OCI-LY3 (cell line): ENCODE data around the gene TACR1.

Experiments
- H2AFZ ChIP-seq: fragments of 200-600, 300-600 bp; shearing (Covaris generic); 2 replicates; pipeline ENCODE4 v1.6.0; 2014; ENCODE audit warnings: antibody characterized with exemption, low read depth, low read length
- H3K27ac ChIP-seq: fragments of 200-600, 300-600 bp; sonication (generic); 2 replicates; pipeline ENCODE4 v1.5.1; 2014; ENCODE audit warnings: mild to moderate bottlenecking, low read length, moderate library complexity, mixed read lengths
- H3K27me3 ChIP-seq: fragments of 200-600, 300-600 bp; sonication (generic); 2 replicates; pipeline ENCODE4 v1.6.1; 2014; ENCODE audit warnings: low read depth, low read length, mixed read lengths
- H3K36me3 ChIP-seq: fragments of 200-600, 300-600 bp; sonication (generic); replicated peaks from 2 replicates; pipeline ENCODE3; 2014; ENCODE audit warnings: low read depth, low read length, mixed read lengths
- H3K4me1 ChIP-seq: fragments of 300-600, 200-600 bp; sonication (generic); 2 replicates; pipeline ENCODE4 v1.6.1; 2014; ENCODE audit warnings: low read length, mixed read lengths
- H3K4me2 ChIP-seq: fragments of 200-600, 300-600 bp; sonication (generic); 2 replicates; pipeline ENCODE4 v1.6.1; 2014; ENCODE audit warnings: low read length, mixed read lengths
- H3K4me3 ChIP-seq: fragments of 300-600, 200-600 bp; sonication (generic); 2 replicates; pipeline ENCODE4 v1.5.1; 2014; ENCODE audit warnings: antibody characterized with exemption, mild to moderate bottlenecking, low read length, moderate library complexity
- H3K79me2 ChIP-seq: fragments of 300-600, 200-600 bp; shearing (Covaris generic); 2 replicates; pipeline ENCODE4 v1.6.1; 2014; ENCODE audit warnings: mild to moderate bottlenecking, low read length, mixed read lengths
- H3K9ac ChIP-seq: fragments of 300-600, 200-600 bp; shearing (Covaris generic); 2 replicates; pipeline ENCODE4 v1.6.0; 2014; ENCODE audit warnings: mild to moderate bottlenecking, low read length, moderate library complexity
- H3K9me3 ChIP-seq: fragments of 200-600, 300-600 bp; shearing (Covaris generic); 2 replicates; pipeline ENCODE4 v1.6.1; 2014; ENCODE audit warnings: low read length, mixed read lengths; ENCODE audit not compliant: insufficient read depth
- H4K20me1 ChIP-seq: fragments of 200-600, 300-600 bp; sonication (generic); 2 replicates; pipeline ENCODE4 v1.6.1; 2016; ENCODE audit warnings: low read length, mixed read lengths; ENCODE audit not compliant: insufficient read depth
- EZH2phosphoT487 ChIP-seq: fragments of 200-600 bp; shearing (Covaris generic); IDR thresholded peaks from 2 replicates; pipeline ENCODE4 v1.6.1; 2018; ENCODE audit warnings: antibody characterized with exemption, mixed run types, low read depth
- TF ChIP-seq, protein P1 (sequence below): fragments of 200-600, 300-600 bp; sonication (generic); IDR thresholded peaks from 2 replicates; pipeline ENCODE4 v1.5.1; 2014; ENCODE audit warnings: antibody characterized with exemption, low read length, low read depth

Gene TACR1

DNA sequence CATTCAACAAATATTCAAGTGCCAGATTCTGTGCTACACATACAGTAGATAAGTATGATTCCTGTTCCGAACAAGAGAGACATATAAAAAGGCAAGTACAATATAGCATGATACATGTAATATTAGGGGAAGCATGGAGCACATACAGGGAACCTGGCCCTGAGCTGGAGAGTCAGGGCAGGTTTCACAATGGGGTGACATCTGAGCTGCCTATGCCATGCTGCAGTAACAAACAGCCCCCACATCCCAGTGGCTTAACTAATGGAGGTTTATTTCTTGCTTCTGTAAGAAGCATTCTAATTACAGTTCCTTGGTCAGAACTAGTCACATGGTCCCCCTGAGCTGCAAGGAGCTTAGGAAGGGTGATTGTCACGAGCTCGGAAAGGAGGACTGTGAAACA is 27.3 kb upstream of the TACR1 start:
- Histone ChIP-seq H3K9ac (no peak overlapping the region), H3K4me2 (no peak overlapping the region), H3K79me2 (no peaks in the 10 kb centered on the region), H2AFZ (no peak overlapping the region), H3K4me1 (no peaks in the 10 kb centered on the region), H4K20me1 (no peaks in the 10 kb centered on the region), H3K27me3 (0 out of 2 replicates have a peak, but pooled peaks cover 6% of the 10 kb centered on the region), H3K9me3 (no peaks in the 10 kb centered on the region), H3K27ac (no peak overlapping the region), H3K4me3 (no peak overlapping the region), H3K36me3 (no peaks in the 10 kb centered on the region)
- TF ChIP-seq, protein P1, sequence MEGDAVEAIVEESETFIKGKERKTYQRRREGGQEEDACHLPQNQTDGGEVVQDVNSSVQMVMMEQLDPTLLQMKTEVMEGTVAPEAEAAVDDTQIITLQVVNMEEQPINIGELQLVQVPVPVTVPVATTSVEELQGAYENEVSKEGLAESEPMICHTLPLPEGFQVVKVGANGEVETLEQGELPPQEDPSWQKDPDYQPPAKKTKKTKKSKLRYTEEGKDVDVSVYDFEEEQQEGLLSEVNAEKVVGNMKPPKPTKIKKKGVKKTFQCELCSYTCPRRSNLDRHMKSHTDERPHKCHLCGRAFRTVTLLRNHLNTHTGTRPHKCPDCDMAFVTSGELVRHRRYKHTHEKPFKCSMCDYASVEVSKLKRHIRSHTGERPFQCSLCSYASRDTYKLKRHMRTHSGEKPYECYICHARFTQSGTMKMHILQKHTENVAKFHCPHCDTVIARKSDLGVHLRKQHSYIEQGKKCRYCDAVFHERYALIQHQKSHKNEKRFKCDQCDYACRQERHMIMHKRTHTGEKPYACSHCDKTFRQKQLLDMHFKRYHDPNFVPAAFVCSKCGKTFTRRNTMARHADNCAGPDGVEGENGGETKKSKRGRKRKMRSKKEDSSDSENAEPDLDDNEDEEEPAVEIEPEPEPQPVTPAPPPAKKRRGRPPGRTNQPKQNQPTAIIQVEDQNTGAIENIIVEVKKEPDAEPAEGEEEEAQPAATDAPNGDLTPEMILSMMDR = no peak
- no peak for TF ChIP-seq EZH2phosphoT487

GRCh38 chr2:75226099-75226498 is 26.8 kb upstream of the TACR1 start:
- no peak overlapping the region for H3K4me3 ChIP-seq
- H3K9ac ChIP-seq = no peak overlapping the region
- no peaks in the 10 kb centered on the region for H4K20me1 ChIP-seq
- H3K36me3 ChIP-seq = no peaks in the 10 kb centered on the region
- H2AFZ ChIP-seq = no peak overlapping the region
- H3K4me2 ChIP-seq = no peak overlapping the region
- H3K9me3 ChIP-seq = no peaks in the 10 kb centered on the region
- no peak for TF ChIP-seq EZH2phosphoT487
- TF ChIP-seq, protein P1 = no peak
- no peak overlapping the region for H3K27ac ChIP-seq
- no peaks in the 10 kb centered on the region for H3K79me2 ChIP-seq
- H3K27me3 ChIP-seq = 0 out of 2 replicates have a peak, but pooled peaks cover 6% of the 10 kb centered on the region
- H3K4me1 ChIP-seq = no peaks in the 10 kb centered on the region

DNA sequence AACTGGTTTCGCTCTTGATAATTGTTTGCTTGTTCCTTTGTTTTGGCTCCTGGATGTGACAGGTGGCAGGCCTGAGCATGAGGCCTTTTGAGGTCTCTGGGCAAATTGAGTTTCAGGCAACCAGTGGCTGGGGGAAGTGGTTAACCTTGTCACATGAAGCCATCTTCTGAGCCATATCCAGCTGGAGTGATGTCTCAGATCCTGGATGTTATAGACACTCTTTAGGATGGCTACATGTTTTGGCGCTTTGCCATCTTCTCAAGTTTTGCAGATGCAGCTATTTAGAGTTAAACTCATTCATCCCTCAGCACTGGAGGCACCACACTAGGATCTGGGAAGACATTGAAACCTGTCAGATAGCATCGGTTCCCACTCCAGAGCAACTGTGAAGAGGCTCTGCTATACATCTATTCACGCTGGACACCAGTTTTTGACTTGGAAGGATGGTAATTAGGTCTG is 25.3 kb upstream of the TACR1 start:
- Histone ChIP-seq H3K36me3 (no peaks in the 10 kb centered on the region), H3K27me3 (0 out of 2 replicates have a peak, but pooled peaks cover 6% of the 10 kb centered on the region), H3K4me1 (no peaks in the 10 kb centered on the region), H3K79me2 (no peaks in the 10 kb centered on the region), H3K9ac (no peak overlapping the region), H3K27ac (no peak overlapping the region), H4K20me1 (no peaks in the 10 kb centered on the region), H2AFZ (no peak overlapping the region), H3K4me3 (no peak overlapping the region), H3K4me2 (no peak overlapping the region), H3K9me3 (no peaks in the 10 kb centered on the region)
- TF ChIP-seq EZH2phosphoT487 = no peak
- TF ChIP-seq, protein P1 = no peak

DNA sequence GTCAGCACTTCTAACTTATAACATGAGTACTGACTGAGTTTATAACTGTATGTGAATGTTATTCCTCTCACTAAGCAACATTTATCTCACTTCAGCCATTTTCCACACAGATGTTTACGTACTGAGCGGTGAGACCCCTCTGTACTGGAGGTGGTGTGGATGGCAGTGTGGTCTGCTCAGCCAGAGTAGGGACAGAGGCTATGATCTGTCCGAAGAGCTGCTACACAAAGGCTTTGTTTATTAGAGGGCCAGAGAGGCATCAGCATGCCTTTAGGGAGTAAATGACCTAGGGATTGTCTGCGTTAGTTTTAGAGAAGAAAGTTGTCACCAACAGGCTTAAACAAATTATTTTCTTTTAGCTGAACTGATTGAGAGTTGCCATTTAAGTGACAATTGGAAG is 23.2 kb upstream of the TACR1 start:
- H3K36me3 ChIP-seq = no peaks in the 10 kb centered on the region
- H3K27ac ChIP-seq = no peak overlapping the region
- 0 out of 2 replicates have a peak, but pooled peaks cover 6% of the 10 kb centered on the region for H3K27me3 ChIP-seq
- no peak for TF ChIP-seq EZH2phosphoT487
- TF ChIP-seq, protein P1 = no peak
- H3K4me3 ChIP-seq = no peak overlapping the region
- no peaks in the 10 kb centered on the region for H4K20me1 ChIP-seq
- H3K4me1 ChIP-seq = no peaks in the 10 kb centered on the region
- no peak overlapping the region for H3K4me2 ChIP-seq
- no peaks in the 10 kb centered on the region for H3K79me2 ChIP-seq
- no peak overlapping the region for H2AFZ ChIP-seq
- no peak overlapping the region for H3K9ac ChIP-seq
- H3K9me3 ChIP-seq = no peaks in the 10 kb centered on the region
